Subcutaneous abdominal adipose tissue (tissue), 5 donors: Measurements from ENCODE around the gene ELFN1.

ENCODE experiments used
- H3K27ac ChIP-seq: one replicate; pipeline ENCODE4 v1.7.0; 2013; ENCODE audit warnings: low read depth, mild to moderate bottlenecking, inconsistent platforms, low read length, moderate library complexity
- H3K27me3 ChIP-seq, 5 donors: one replicate each; pipeline ENCODE4 v1.7.0; 2013; ENCODE audit warnings: low read length in 5 of 5, inconsistent platforms in 1 of 5; ENCODE audit not compliant: control insufficient read depth in 5 of 5, insufficient read depth in 4 of 5
- H3K36me3 ChIP-seq, 5 donors: one replicate each; pipeline ENCODE4 v1.7.0; 2013; ENCODE audit warnings: low read length in 5 of 5; ENCODE audit not compliant: control insufficient read depth in 5 of 5, insufficient read depth in 5 of 5
- H3K4me1 ChIP-seq, 5 donors: one replicate each; pipeline ENCODE4 v1.7.0; 2013; ENCODE audit warnings: low read length in 5 of 5, mild to moderate bottlenecking in 3 of 5, moderate library complexity in 1 of 5; ENCODE audit not compliant: control insufficient read depth in 5 of 5, insufficient read depth in 5 of 5
- H3K4me3 ChIP-seq, 5 donors: one replicate each; pipeline ENCODE4 v1.7.0; 2013; ENCODE audit warnings: low read length in 5 of 5, low read depth in 1 of 5
- H3K9ac ChIP-seq, 5 donors: one replicate each; pipeline ENCODE4 v1.7.0; 2013; ENCODE audit warnings: low read length in 5 of 5, mild to moderate bottlenecking in 4 of 5, moderate library complexity in 3 of 5
- H3K9me3 ChIP-seq, 5 donors: one replicate each; pipeline ENCODE4 v1.7.0; 2013; ENCODE audit warnings: low read length in 5 of 5; ENCODE audit not compliant: control insufficient read depth in 5 of 5
- donor health status: healthy.
- donor health status: healthy.
- donor health status: healthy.
- donor health status: healthy.
- donor health status: healthy.

ELFN1 gene

DNA sequence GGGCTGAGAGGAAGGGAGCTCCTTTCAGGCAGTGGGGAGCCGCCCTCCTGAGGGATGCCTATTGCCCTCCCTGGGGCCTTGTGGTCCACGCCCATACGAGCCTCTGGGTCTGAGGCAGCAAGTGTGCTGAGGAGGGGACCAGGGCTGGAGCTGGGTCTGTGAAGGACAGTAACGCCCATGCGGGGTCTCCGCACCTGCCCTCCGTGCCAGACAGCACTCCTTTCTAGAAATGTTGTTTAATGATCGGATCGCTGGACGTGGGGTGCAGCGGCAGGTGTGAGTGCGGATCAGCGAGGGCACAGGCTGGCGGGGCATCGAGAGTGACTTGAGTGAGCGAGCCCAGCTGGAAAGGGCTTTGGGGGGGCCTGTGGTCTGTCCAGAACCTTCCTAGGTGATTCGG, 70.1 kb downstream of the ELFN1 start:
- Histone ChIP-seq H3K9me3 (no peaks in the 10 kb centered on the region), H3K27ac (no peak overlapping the region), H3K36me3 (peaks cover 0 to 6% (median 0%) of the 10 kb centered on the region in 5 donors), H3K27me3 (peaks cover 8 to 45% (median 26%) of the 10 kb centered on the region in 5 donors), H3K4me1 (peaks cover 1 to 29% (median 21%) of the 10 kb centered on the region in 5 donors), H3K4me3 (no peak overlapping the region), H3K9ac (no peak overlapping the region)

- peaks cover 0 to 8% (median 0%) of the 10 kb centered on the region in 5 donors for H3K36me3 ChIP-seq
- peaks cover 1 to 29% (median 21%) of the 10 kb centered on the region in 5 donors for H3K4me1 ChIP-seq
- H3K27ac ChIP-seq: no peak overlapping the region
- H3K9ac ChIP-seq: no peak overlapping the region
- no peaks in the 10 kb centered on the region for H3K9me3 ChIP-seq
- peak overlapping the region in 1 of 5 donors; percentile 53 for H3K4me3 ChIP-seq
- H3K27me3 ChIP-seq: peaks cover 8 to 37% (median 17%) of the 10 kb centered on the region in 5 donors
These were observed 71.2 kb downstream of the ELFN1 start for GRCh38 chr7:1741246-1741645.

GRCh38 chr7:1741751-1742554, 71.9 kb downstream of the ELFN1 start:
- peaks cover 0 to 8% (median 0%) of the 10 kb centered on the region in 5 donors for H3K36me3 ChIP-seq
- peaks cover 7 to 33% (median 12%) of the 10 kb centered on the region in 5 donors for H3K27me3 ChIP-seq
- H3K4me1 ChIP-seq: peaks cover 1 to 29% (median 21%) of the 10 kb centered on the region in 5 donors
- no peaks in the 10 kb centered on the region for H3K9me3 ChIP-seq
- H3K9ac ChIP-seq: no peak overlapping the region
- H3K27ac ChIP-seq: no peak overlapping the region
- H3K4me3 ChIP-seq: peak overlapping the region in 2 of 5 donors; percentile 49 to 53

DNA sequence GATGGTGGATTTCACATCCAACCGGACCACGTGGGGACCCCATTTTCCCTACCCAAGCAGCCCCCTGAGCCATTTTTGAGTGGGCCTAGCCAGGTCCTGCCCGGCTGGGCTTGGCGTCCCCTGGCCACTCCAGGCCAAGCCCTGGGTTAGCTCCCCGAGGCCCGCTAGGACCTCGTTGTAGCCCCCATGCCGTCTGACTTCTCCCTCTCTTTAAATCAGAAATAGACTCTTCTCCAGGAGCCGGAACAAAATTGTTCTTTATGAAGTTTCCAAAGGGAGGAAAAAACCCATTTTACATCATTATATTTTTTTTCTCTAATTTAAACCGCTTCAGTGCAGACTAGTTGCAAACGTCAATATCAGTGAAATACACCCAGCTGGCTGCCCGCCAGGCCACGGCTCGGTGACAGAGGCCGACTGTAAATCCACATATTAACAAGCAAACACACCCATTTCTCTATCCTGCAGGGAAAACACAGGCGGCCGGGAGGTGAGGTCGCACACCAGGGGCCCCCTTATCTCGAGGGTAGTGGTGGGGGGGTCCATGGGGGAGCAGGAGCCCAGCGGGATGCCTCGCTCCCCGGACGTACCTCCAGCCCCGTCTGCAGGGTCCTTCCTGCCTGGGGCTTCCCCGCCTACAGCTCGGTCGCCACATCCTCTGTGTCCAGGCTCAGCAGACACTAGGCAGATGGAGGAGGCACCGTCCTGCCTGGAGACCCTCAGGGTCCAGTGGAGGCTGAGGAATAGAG, 72.7 kb downstream of the ELFN1 start:
- peak overlapping the region in 3 of 5 donors; percentile 36 to 53 (median 49) for H3K4me3 ChIP-seq
- peaks cover 0 to 8% (median 0%) of the 10 kb centered on the region in 5 donors for H3K36me3 ChIP-seq
- H3K27me3 ChIP-seq: peaks cover 0 to 25% (median 8%) of the 10 kb centered on the region in 5 donors
- H3K9ac ChIP-seq: peak overlapping the region in 1 of 5 donors; percentile 42
- H3K4me1 ChIP-seq: peaks cover 1 to 29% (median 21%) of the 10 kb centered on the region in 5 donors
- no peak overlapping the region for H3K27ac ChIP-seq
- H3K9me3 ChIP-seq: no peaks in the 10 kb centered on the region

GRCh38 chr7:1743481-1744230, 73.6 kb downstream of the ELFN1 start:
- Histone ChIP-seq H3K27ac (no peak overlapping the region), H3K27me3 (peaks cover 8 to 31% (median 17%) of the 10 kb centered on the region in 5 donors), H3K4me3 (no peak overlapping the region), H3K36me3 (peaks cover 0 to 8% (median 0%) of the 10 kb centered on the region in 5 donors), H3K9me3 (no peaks in the 10 kb centered on the region), H3K9ac (no peak overlapping the region), H3K4me1 (peaks cover 1 to 29% (median 21%) of the 10 kb centered on the region in 5 donors)

GRCh38 chr7:1744296-1745017, 74.4 kb downstream of the ELFN1 start:
- H3K4me1 ChIP-seq: peaks cover 1 to 35% (median 22%) of the 10 kb centered on the region in 5 donors
- H3K27ac ChIP-seq: no peak overlapping the region
- H3K9me3 ChIP-seq: no peaks in the 10 kb centered on the region
- no peak overlapping the region for H3K4me3 ChIP-seq
- H3K36me3 ChIP-seq: peaks cover 0 to 8% (median 0%) of the 10 kb centered on the region in 5 donors
- H3K9ac ChIP-seq: no peak overlapping the region
- H3K27me3 ChIP-seq: peaks cover 13 to 37% (median 23%) of the 10 kb centered on the region in 5 donors

- Histone ChIP-seq H3K4me1 (peaks cover 1 to 42% (median 28%) of the 10 kb centered on the region in 5 donors), H3K9ac (no peak overlapping the region), H3K27me3 (peaks cover 13 to 43% (median 29%) of the 10 kb centered on the region in 5 donors), H3K27ac (no peak overlapping the region), H3K4me3 (no peak overlapping the region), H3K36me3 (peaks cover 0 to 8% (median 0%) of the 10 kb centered on the region in 5 donors), H3K9me3 (no peaks in the 10 kb centered on the region)
These were observed 75.0 kb downstream of the ELFN1 start for GRCh38 chr7:1745018-1745532.

DNA sequence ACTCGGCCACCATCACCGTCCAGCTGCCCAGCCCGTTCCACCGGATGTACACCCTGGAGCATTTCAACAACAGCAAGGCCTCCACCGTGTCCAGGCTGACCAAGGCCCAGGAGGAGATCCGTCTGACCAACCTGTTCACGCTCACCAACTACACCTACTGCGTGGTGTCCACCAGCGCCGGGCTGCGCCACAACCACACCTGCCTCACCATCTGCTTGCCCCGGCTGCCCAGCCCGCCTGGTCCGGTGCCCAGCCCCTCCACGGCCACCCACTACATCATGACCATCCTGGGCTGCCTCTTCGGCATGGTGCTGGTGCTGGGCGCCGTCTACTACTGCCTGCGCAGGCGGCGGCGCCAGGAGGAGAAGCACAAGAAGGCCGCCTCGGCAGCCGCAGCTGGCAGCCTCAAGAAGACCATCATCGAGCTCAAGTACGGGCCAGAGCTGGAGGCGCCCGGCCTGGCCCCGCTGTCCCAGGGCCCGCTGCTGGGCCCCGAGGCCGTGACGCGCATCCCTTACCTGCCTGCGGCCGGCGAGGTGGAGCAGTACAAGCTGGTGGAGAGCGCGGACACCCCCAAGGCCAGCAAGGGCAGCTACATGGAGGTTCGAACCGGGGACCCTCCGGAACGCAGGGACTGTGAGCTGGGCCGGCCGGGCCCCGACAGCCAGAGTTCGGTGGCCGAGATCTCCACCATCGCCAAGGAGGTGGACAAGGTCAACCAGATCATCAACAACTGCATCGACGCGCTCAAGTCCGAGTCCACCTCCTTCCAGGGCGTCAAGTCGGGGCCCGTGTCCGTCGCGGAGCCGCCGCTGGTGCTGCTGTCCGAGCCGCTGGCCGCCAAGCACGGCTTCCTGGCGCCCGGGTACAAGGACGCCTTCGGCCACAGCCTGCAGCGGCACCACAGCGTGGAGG, 75.8 kb downstream of the ELFN1 start:
- no peaks in the 10 kb centered on the region for H3K9me3 ChIP-seq
- peaks cover 19 to 45% (median 33%) of the 10 kb centered on the region in 5 donors for H3K27me3 ChIP-seq
- no peak overlapping the region for H3K27ac ChIP-seq
- no peak overlapping the region for H3K4me3 ChIP-seq
- H3K9ac ChIP-seq: no peak overlapping the region
- peaks cover 1 to 44% (median 28%) of the 10 kb centered on the region in 5 donors for H3K4me1 ChIP-seq
- H3K36me3 ChIP-seq: peaks cover 0 to 8% (median 0%) of the 10 kb centered on the region in 5 donors
